Chondrocyte (in vitro differentiated cells): Measurements from ENCODE around the gene COL5A1. TPM values are rescaled to one million over a fixed set of nuclear protein-coding genes. Genes with fewer than 3 reads are reported as not detected.

ENCODE experiments used
- DNase-seq: peaks from one replicate; pipeline ENCODE4 v3.0.0; 2021; ENCODE audit warnings: mixed read lengths, low spot score
- H3K27ac Mint-ChIP-seq: one replicate; pipeline ENCODE4 v1.8.0; 2021; ENCODE audit warnings: mild to moderate bottlenecking, moderate library complexity, mixed read lengths; ENCODE audit not compliant: unreplicated experiment
- H3K27me3 Mint-ChIP-seq: 2 replicates; pipeline ENCODE4 v1.8.0; 2021; ENCODE audit warnings: low read depth, mixed read lengths
- H3K36me3 Mint-ChIP-seq: 2 replicates; pipeline ENCODE4 v1.8.0; 2021; ENCODE audit warnings: low read depth, mixed read lengths
- H3K4me1 Mint-ChIP-seq: 2 replicates; pipeline ENCODE4 v1.8.0; 2021; ENCODE audit warnings: low read depth, mild to moderate bottlenecking, mixed read lengths
- H3K4me3 Mint-ChIP-seq: one replicate; pipeline ENCODE4 v1.8.0; 2021; ENCODE audit warnings: mild to moderate bottlenecking, moderate library complexity, mixed read lengths; ENCODE audit not compliant: unreplicated experiment
- H3K9me3 Mint-ChIP-seq: 2 replicates; pipeline ENCODE4 v1.8.0; 2021; ENCODE audit warnings: low read depth, mixed read lengths
- CTCF ChIP-seq: fragments of 200-600 bp; sonication (generic); IDR thresholded peaks from 2 replicates; pipeline ENCODE4 v1.5.0; 2021; ENCODE audit warnings: antibody characterized with exemption, mild to moderate bottlenecking, moderate library complexity
- total RNA-seq: library from RNA; stranded (reverse); gene quantifications from 3 replicates; pipeline ENCODE4 v1.2.1, GENCODE V29; 2021

COL5A1 gene
- total RNA-seq, 1 donor from 2014 or later, result 2,235 TPM

GRCh38 chr9:134847752-134848432 lies 206.3 kb downstream of the COL5A1 start:
- peaks cover 9% of the 10 kb centered on the region for H3K4me1 Mint-ChIP-seq
- H3K9me3 Mint-ChIP-seq, result no peaks in the 10 kb centered on the region
- peak overlapping the region; percentile 71 for H3K27ac Mint-ChIP-seq
- TF ChIP-seq CTCF, result no peak
- no peaks in the 10 kb centered on the region for H3K27me3 Mint-ChIP-seq
- H3K4me3 Mint-ChIP-seq, result no peak overlapping the region
- peaks cover 17% of the 10 kb centered on the region for H3K36me3 Mint-ChIP-seq
- no peak for DNase-seq

- no peak overlapping the region for H3K4me3 Mint-ChIP-seq
- H3K27me3 Mint-ChIP-seq, result no peaks in the 10 kb centered on the region
- H3K27ac Mint-ChIP-seq, result no peak overlapping the region
- H3K36me3 Mint-ChIP-seq, result peaks cover 11% of the 10 kb centered on the region
- H3K4me1 Mint-ChIP-seq, result peaks cover 4% of the 10 kb centered on the region
- no peak for TF ChIP-seq CTCF
- no peak for DNase-seq
- no peaks in the 10 kb centered on the region for H3K9me3 Mint-ChIP-seq
Observed at GRCh38 chr9:134848504-134848903, 206.9 kb downstream of the COL5A1 start.

- H3K27ac Mint-ChIP-seq, result no peak overlapping the region
- H3K36me3 Mint-ChIP-seq, result no peaks in the 10 kb centered on the region
- DNase-seq, result no peak
Observed at GRCh38 chr9:134850611-134851010, 209.0 kb downstream of the COL5A1 start.

GRCh38 chr9:134851020-134851419 lies 209.4 kb downstream of the COL5A1 start:
- TF ChIP-seq CTCF, result no peak
- Mint-ChIP-seq H3K36me3 (peaks cover 1% of the 10 kb centered on the region), H3K27ac (no peak overlapping the region), H3K4me1 (no peaks in the 10 kb centered on the region), H3K9me3 (peaks cover 13% of the 10 kb centered on the region), H3K4me3 (no peak overlapping the region), H3K27me3 (no peaks in the 10 kb centered on the region)
- DNase-seq, result no peak

More at GRCh38 chr9:134850611-134851010, 209.0 kb downstream of the COL5A1 start:
- Mint-ChIP-seq H3K27me3 (no peaks in the 10 kb centered on the region), H3K4me3 (no peak overlapping the region), H3K4me1 (no peaks in the 10 kb centered on the region), H3K9me3 (peaks cover 10% of the 10 kb centered on the region)
- TF ChIP-seq CTCF, result no peak

GRCh38 chr9:134852906-134853654 lies 211.5 kb downstream of the COL5A1 start:
- Mint-ChIP-seq H3K4me1 (peaks cover 1% of the 10 kb centered on the region), H3K4me3 (no peak overlapping the region), H3K27ac (peak overlapping the region; percentile 51), H3K27me3 (no peaks in the 10 kb centered on the region), H3K36me3 (peaks cover 8% of the 10 kb centered on the region), H3K9me3 (peaks cover 27% of the 10 kb centered on the region)
- no peak for DNase-seq
- no peak for TF ChIP-seq CTCF
